Measurements from ENCODE around the gene NUP160. TPM values are rescaled to one million over a fixed set of nuclear protein-coding genes. Genes with fewer than 3 reads are reported as not detected.

The NUP160 gene
- total RNA-seq, 1 experiment from 2014 or later = 53.8 TPM

- Histone ChIP-seq H3K4me1 (ENCODE audit: control insufficient read depth in 1 of 2, insufficient read depth in 2 of 2, low read length in 2 of 2) (no peaks in the 10 kb centered on the region), H3K27ac (ENCODE audit: low read depth, low read length) (no peak overlapping the region), H3K4me2 (ENCODE audit: low read length) (no peak overlapping the region), H2AFZ (ENCODE audit: low read depth, low read length, poor library complexity, severe bottlenecking) (no peak overlapping the region), H3K9me3 (ENCODE audit: control insufficient read depth in 1 of 2, insufficient read depth in 1 of 2, low read depth in 1 of 2, low read length in 2 of 2) (no peaks in the 10 kb centered on the region), H4K20me1 (ENCODE audit: insufficient read depth) (peaks cover 3% of the 10 kb centered on the region; the same call in 1 of the 2 replicates), H3K79me2 (ENCODE audit: insufficient read depth, low read length) (peaks cover 7% of the 10 kb centered on the region), H3K9ac (ENCODE audit: low read length) (no peak overlapping the region), H3K4me3 (replicated peaks in 1 of 2; ENCODE audit: low read depth in 1 of 2, low read length in 2 of 2) (no peak overlapping the region), H3K9me2 (ENCODE audit: insufficient read depth) (no peaks in the 10 kb centered on the region), H3K36me3 (ENCODE audit: control insufficient read depth in 1 of 2, insufficient read depth in 2 of 2, low read length in 2 of 2) (peaks cover 26 to 37% of the 10 kb centered on the region in 2 experiments), H3K27me3 (ENCODE audit: insufficient read depth, low read length) (no peaks in the 10 kb centered on the region)
- POLR2A ChIA-PET = no interaction called here
- RAD21 ChIA-PET (ENCODE audit: low non-redundant PET in 1 of 2, low total read pairs in 2 of 2, uncharacterized antibody in 2 of 2, unreplicated experiment in 2 of 2) = no interaction called here
- CTCF ChIA-PET = no interaction called here
- ATAC-seq (no peak), DNase-seq (ENCODE audit: low read depth, low spot score) (no peak)
- TF ChIP-seq EGR1 (IDR thresholded peaks at IDR 0.05; ENCODE audit: low read depth) (no peak), SP1 (IDR thresholded peaks at IDR 0.05; ENCODE audit: low read depth) (no peak), POLR2A (IDR thresholded peaks at IDR 0.05; ENCODE audit: borderline replicate concordance, extremely low read depth, insufficient read depth, insufficient read length) (no peak), ATF3 (IDR thresholded peaks at IDR 0.05) (no peak), FOSL1 (IDR thresholded peaks at IDR 0.05; ENCODE audit: low read depth) (no peak), EZH2phosphoT487 (IDR thresholded peaks at IDR 0.05; ENCODE audit: borderline replicate concordance) (no peak)
- BruUV-seq (replicated peaks) = TSS peak; percentile 28
- intact Hi-C loops (cut with micrococcal nuclease) = no loop called here
Observed at GRCh38 chr11:47819743-47820142, 28.4 kb downstream of the NUP160 start.

GRCh38 chr11:47800759-47801158, 47.4 kb downstream of the NUP160 start:
- ChIA-PET POLR2A (no interaction called here), RAD21 (ENCODE audit: low non-redundant PET in 1 of 2, low total read pairs in 2 of 2, uncharacterized antibody in 2 of 2, unreplicated experiment in 2 of 2) (no interaction called here), CTCF (no interaction called here)
- Histone ChIP-seq H3K9me3 (ENCODE audit: control insufficient read depth in 1 of 2, insufficient read depth in 1 of 2, low read depth in 1 of 2, low read length in 2 of 2) (no peaks in the 10 kb centered on the region), H3K4me1 (ENCODE audit: control insufficient read depth in 1 of 2, insufficient read depth in 2 of 2, low read length in 2 of 2) (no peaks in the 10 kb centered on the region), H2AFZ (ENCODE audit: low read depth, low read length, poor library complexity, severe bottlenecking) (no peak overlapping the region), H4K20me1 (ENCODE audit: insufficient read depth) (no peaks in the 10 kb centered on the region), H3K36me3 (ENCODE audit: control insufficient read depth in 1 of 2, insufficient read depth in 2 of 2, low read length in 2 of 2) (peaks cover 34 to 44% of the 10 kb centered on the region in 2 experiments; a peak in 3 of 4 replicates), H3K9me2 (ENCODE audit: insufficient read depth) (no peaks in the 10 kb centered on the region), H3K4me3 (replicated peaks in 1 of 2; ENCODE audit: low read depth in 1 of 2, low read length in 2 of 2) (no peak overlapping the region), H3K27ac (ENCODE audit: low read depth, low read length) (no peak overlapping the region), H3K9ac (ENCODE audit: low read length) (no peak overlapping the region), H3K79me2 (ENCODE audit: insufficient read depth, low read length) (no peaks in the 10 kb centered on the region), H3K27me3 (ENCODE audit: insufficient read depth, low read length) (no peaks in the 10 kb centered on the region), H3K4me2 (ENCODE audit: low read length) (no peak overlapping the region)
- intact Hi-C loops (cut with micrococcal nuclease) = no loop called here
- DNase-seq (ENCODE audit: low read depth, low spot score) (no peak), ATAC-seq (no peak)
- TF ChIP-seq REST (IDR thresholded peaks at IDR 0.05; ENCODE audit: low read depth) (no peak), ZFX (IDR thresholded peaks at IDR 0.05) (no peak)
- BruUV-seq (replicated peaks) = no TSS peak
